HFFc6 (cell line): ENCODE measurements around the gene COL28A1. TPM values are rescaled to one million over a fixed set of nuclear protein-coding genes. Genes with fewer than 3 reads are reported as not detected.

Experiments used
- DNase-seq: peaks from one replicate; pipeline ENCODE4 v3.0.0-alpha.2; 2018
- H3K27ac Mint-ChIP-seq: 2 replicates; pipeline ENCODE4 v1.8.0; 2020; ENCODE audit warnings: mild to moderate bottlenecking, mixed read lengths
- H3K27me3 Mint-ChIP-seq: 2 replicates; pipeline ENCODE4 v1.8.0; 2021; ENCODE audit warnings: mild to moderate bottlenecking, moderate library complexity, mixed read lengths; ENCODE audit not compliant: insufficient read depth
- H3K36me3 Mint-ChIP-seq: 2 replicates; pipeline ENCODE4 v1.8.0; 2021; ENCODE audit warnings: low read depth, mixed read lengths
- H3K4me1 Mint-ChIP-seq: 2 replicates; pipeline ENCODE4 v1.8.0; 2020; ENCODE audit warnings: low read depth, mixed read lengths
- H3K4me3 Mint-ChIP-seq: 2 replicates; pipeline ENCODE4 v1.8.0; 2020; ENCODE audit warnings: mild to moderate bottlenecking, moderate library complexity, mixed read lengths
- H3K9me3 Mint-ChIP-seq: 2 replicates; pipeline ENCODE4 v1.8.0; 2020; ENCODE audit warnings: mild to moderate bottlenecking, mixed read lengths
- total RNA-seq, 6 experiments: library from RNA; stranded (reverse); fragmentation: NEBNext Ultra II Directional; extraction: Animal tissue kit (Norgen Biotek cat#: 25700); gene quantifications; 2 replicates in 1 of 6; 3 replicates in 5 of 6; pipeline ENCODE4 v1.2.3, GENCODE V29; 2021
- TF ChIP-seq, protein P1 (sequence below): fragments of 200-600 bp; sonication (generic); IDR thresholded peaks from 2 replicates; pipeline ENCODE4 v1.5.0; 2021; ENCODE audit warnings: antibody characterized with exemption, mild to moderate bottlenecking

COL28A1 gene
- total RNA-seq, 6 experiments from 2014 or later = 0.07 to 0.14 TPM; not detected in 4

DNA sequence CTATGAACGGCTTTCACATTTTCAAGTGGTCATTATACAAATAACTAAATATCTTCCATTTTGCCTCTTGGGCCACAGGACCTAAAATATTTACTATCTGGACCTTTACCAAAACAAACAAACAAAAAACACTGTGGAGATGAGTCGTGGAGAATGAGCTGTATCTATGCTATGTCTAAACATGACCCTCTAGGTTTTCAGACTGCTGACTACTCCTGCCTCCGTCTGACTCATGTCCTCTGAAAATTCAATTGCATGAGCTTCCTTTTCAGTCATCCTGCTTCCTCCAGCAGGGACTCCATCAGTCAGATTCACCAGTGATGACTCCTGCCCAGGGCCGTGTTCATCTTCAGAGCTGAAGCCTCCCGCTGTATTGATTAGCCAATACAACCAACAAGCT lies 96.8 kb downstream of the COL28A1 start:
- Mint-ChIP-seq H3K9me3 (no peaks in the 10 kb centered on the region; the same call in 1 of the 2 replicates), H3K27me3 (peaks cover 1% of the 10 kb centered on the region; the same call in 1 of the 2 replicates), H3K36me3 (peaks cover 19% of the 10 kb centered on the region), H3K27ac (peak overlapping the region; percentile 97), H3K4me3 (peak overlapping the region; percentile 63), H3K4me1 (peaks cover 48% of the 10 kb centered on the region)
- peak; percentile 99 for DNase-seq
- TF ChIP-seq, protein P1, sequence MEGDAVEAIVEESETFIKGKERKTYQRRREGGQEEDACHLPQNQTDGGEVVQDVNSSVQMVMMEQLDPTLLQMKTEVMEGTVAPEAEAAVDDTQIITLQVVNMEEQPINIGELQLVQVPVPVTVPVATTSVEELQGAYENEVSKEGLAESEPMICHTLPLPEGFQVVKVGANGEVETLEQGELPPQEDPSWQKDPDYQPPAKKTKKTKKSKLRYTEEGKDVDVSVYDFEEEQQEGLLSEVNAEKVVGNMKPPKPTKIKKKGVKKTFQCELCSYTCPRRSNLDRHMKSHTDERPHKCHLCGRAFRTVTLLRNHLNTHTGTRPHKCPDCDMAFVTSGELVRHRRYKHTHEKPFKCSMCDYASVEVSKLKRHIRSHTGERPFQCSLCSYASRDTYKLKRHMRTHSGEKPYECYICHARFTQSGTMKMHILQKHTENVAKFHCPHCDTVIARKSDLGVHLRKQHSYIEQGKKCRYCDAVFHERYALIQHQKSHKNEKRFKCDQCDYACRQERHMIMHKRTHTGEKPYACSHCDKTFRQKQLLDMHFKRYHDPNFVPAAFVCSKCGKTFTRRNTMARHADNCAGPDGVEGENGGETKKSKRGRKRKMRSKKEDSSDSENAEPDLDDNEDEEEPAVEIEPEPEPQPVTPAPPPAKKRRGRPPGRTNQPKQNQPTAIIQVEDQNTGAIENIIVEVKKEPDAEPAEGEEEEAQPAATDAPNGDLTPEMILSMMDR = no peak

GRCh38 chr7:7435978-7436377 lies 99.7 kb downstream of the COL28A1 start:
- TF ChIP-seq, protein P1 = no peak
- H3K4me3 Mint-ChIP-seq = no peak overlapping the region
- no peak for DNase-seq
- peaks cover 64% of the 10 kb centered on the region for H3K4me1 Mint-ChIP-seq
- H3K27me3 Mint-ChIP-seq = peaks cover 1% of the 10 kb centered on the region; the same call in 1 of the 2 replicates
- H3K9me3 Mint-ChIP-seq = no peaks in the 10 kb centered on the region
- H3K36me3 Mint-ChIP-seq = peaks cover 17% of the 10 kb centered on the region
- H3K27ac Mint-ChIP-seq = no peak overlapping the region

DNA sequence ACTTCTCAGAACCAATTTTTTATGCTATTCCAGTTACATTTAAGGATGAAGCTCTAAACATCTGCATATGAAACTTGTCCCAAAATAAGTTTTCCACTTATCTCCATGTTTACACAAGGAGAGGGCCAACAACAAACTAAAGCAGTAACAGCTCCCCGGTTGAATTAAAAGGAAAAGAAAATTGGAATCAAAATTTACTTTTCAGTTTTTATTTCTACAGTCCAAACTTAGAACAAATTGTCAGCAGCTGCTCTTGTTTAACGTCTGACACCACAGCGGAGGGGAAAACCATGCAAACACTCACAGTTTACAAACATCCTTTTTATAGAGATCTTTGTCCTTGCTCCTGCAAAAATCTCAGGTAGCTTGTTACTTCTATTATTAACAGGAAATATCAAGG lies 101.3 kb downstream of the COL28A1 start:
- TF ChIP-seq, protein P1 = no peak
- H3K4me3 Mint-ChIP-seq = no peak overlapping the region
- H3K36me3 Mint-ChIP-seq = peaks cover 12% of the 10 kb centered on the region
- H3K4me1 Mint-ChIP-seq = peaks cover 65% of the 10 kb centered on the region
- H3K27me3 Mint-ChIP-seq = peaks cover 1% of the 10 kb centered on the region; the same call in 1 of the 2 replicates
- no peak overlapping the region for H3K27ac Mint-ChIP-seq
- DNase-seq = no peak
- no peaks in the 10 kb centered on the region for H3K9me3 Mint-ChIP-seq

DNA sequence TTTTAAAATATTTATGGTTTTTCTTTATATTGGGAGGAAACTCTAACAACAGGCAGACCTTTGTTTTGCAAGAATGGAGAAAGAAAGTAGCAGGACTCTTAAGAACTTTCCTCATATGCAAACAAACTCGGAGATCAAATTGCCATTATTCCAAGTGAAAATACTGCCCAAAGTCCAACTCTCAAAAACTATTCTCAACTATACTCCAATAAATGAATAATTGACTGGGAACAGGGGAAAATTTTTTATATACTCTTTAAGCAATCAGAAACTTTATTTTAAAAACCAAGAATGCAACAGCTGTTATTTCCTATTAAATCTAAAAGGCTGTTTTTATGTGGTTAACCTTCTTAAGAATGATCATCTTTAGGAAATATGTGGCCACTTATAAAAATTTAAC lies 101.9 kb downstream of the COL28A1 start:
- peaks cover 1% of the 10 kb centered on the region; the same call in 1 of the 2 replicates for H3K27me3 Mint-ChIP-seq
- H3K36me3 Mint-ChIP-seq = peaks cover 12% of the 10 kb centered on the region
- no peak overlapping the region for H3K4me3 Mint-ChIP-seq
- peaks cover 65% of the 10 kb centered on the region for H3K4me1 Mint-ChIP-seq
- no peaks in the 10 kb centered on the region for H3K9me3 Mint-ChIP-seq
- TF ChIP-seq, protein P1 = no peak
- H3K27ac Mint-ChIP-seq = no peak overlapping the region; the same call in 1 of the 2 replicates
- DNase-seq = no peak

DNA sequence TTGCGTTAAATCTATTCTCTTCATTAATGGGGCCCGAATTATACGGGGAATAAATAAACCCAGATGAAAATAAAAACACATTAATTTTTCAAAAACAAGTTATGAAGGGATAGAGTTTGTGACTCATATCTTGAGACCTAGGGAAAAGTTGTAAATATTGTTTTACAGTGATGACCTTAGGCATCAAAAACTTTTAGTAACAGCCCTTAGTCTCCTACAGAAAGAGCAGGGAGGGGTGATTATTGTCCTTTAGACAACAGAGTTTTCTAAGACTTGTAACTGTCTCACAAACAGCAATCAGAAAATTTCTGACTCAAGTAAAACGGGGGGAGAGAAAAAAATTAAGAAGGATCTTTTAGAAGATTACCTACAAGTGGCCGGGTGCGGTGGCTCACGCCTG lies 102.7 kb downstream of the COL28A1 start:
- H3K36me3 Mint-ChIP-seq = peaks cover 12% of the 10 kb centered on the region
- no peaks in the 10 kb centered on the region; the same call in 1 of the 2 replicates for H3K27me3 Mint-ChIP-seq
- TF ChIP-seq, protein P1 = no peak
- DNase-seq = no peak
- H3K4me3 Mint-ChIP-seq = no peak overlapping the region
- peaks cover 65% of the 10 kb centered on the region for H3K4me1 Mint-ChIP-seq
- H3K9me3 Mint-ChIP-seq = no peaks in the 10 kb centered on the region
- no peak overlapping the region for H3K27ac Mint-ChIP-seq
